Choroid plexus epithelial cell (primary cell): Measurements from ENCODE around the gene TSTD2.

Experiments
- DNase-seq: peaks from one replicate; pipeline ENCODE4 v3.0.0-alpha.2; 2010; ENCODE audit warnings: low read depth
- H3K4me3 ChIP-seq: 2 replicates; pipeline ENCODE4 v1.5.1; 2011; ENCODE audit warnings: low read depth, mild to moderate bottlenecking, control low read depth, low read length, moderate library complexity
- CTCF ChIP-seq: conservative IDR thresholded peaks from 2 replicates; pipeline ENCODE4 v1.5.1; 2011; ENCODE audit warnings: low read depth, mild to moderate bottlenecking, control low read depth, inconsistent platforms, low read length, moderate library complexity

TSTD2 gene

DNA sequence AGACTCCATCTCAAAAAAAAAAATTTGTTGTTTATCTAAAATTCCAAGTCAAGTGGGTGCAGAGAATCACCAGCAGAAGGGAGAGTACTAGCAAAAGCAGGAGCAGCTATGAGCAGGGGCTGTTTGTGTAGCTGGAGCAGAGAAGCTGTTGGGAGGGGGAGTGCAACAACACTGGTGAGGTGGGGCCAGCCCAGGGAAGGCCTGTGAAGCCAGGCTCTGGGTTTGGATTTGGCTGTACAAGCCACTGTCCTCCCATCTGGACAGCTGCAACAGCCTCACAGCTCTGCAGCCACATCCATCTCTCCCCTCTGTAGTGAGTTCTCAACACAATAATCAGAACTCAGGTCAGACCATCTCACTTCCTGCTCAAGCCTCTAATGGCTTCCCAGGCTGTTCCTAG is 72.3 kb downstream of the TSTD2 start:
- DNase-seq, result no peak
- no peak overlapping the region for H3K4me3 ChIP-seq
- TF ChIP-seq CTCF, result no peak

DNA sequence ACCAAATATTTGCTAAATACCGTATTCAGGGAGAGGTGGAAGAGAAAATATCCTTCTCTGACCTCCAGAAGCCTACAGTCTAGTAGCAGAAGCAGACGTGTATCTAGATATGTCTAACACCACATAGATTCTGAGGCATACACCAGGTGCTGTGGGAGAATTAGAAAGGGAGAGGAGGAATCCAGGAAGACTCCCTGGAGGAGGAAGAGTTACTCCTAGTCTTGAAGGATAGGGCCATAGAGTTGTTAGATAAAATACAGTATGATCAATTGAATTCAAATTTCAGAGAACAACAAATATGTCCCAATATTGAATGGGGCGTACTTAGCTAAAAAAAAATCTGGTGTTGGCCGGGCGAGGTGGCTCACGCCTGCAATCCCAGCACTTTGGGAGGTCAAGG is 73.0 kb downstream of the TSTD2 start:
- H3K4me3 ChIP-seq, result no peak overlapping the region
- no peak for TF ChIP-seq CTCF
- no peak for DNase-seq

GRCh38 chr9:97559111-97559514 is 74.1 kb downstream of the TSTD2 start:
- H3K4me3 ChIP-seq, result no peak overlapping the region
- no peak for DNase-seq
- TF ChIP-seq CTCF, result no peak

DNA sequence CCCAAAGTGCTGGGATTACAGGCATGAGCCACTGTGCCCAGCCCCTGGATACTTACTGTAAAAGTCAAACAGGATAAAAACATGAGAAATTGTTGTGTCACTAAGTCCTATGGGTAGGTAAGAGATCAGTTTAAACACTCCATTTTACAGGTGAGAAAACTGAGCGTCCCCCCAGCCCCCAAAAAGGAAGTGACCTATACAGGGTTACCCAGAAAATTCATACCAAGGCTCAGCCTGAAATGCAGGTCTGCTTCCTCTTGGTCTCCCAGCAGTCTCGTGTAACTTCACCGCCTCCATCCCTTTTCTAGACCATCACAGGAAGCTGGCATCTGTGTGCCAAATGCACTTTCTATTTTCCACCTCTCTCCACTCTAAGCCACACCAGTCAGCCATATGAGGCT is 74.5 kb downstream of the TSTD2 start:
- no peak overlapping the region for H3K4me3 ChIP-seq
- no peak for TF ChIP-seq CTCF
- no peak for DNase-seq

GRCh38 chr9:97557606-97558095 is 75.5 kb downstream of the TSTD2 start:
- H3K4me3 ChIP-seq, result no peak overlapping the region
- no peak for TF ChIP-seq CTCF
- peak; percentile 24 for DNase-seq

- no peak for TF ChIP-seq CTCF
- H3K4me3 ChIP-seq, result no peak overlapping the region
- no peak for DNase-seq
Measured at GRCh38 chr9:97556721-97557605, 76.2 kb downstream of the TSTD2 start.

DNA sequence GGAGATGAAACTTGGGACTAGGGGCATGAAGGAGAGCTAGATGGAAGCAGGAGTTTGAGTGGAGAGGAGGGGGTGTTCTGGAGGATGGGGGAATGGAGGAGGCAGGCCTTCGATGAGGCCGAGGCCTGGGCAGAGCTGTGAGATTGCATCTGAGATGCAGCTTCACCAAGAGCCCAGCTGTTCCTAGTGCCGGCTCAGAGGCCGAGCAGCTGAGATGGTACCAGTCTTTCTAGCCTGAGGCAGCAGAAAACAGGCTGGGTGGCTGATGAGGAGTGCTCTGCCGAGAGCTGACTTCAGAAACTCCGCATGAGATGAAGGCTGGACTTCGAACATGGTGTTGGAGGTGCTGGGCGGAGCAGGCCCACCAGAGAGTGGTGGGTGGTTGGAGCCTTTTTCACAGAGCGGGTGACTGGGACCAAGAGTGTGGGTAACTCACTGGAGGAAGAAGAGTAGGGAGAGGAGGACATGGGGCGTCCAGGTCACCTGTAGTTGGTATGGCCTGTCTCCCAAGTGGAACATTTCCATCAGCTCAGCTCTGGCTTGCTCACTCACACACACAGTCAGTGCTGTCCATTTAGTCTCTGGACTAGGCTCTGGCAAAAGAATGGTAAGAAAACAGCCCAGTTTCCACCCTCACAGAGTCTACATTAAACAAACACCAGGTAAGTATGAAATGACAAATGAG is 77.0 kb downstream of the TSTD2 start:
- no peak for DNase-seq
- no peak for TF ChIP-seq CTCF

More for the DNA sequence above, 77.0 kb downstream of the TSTD2 start:
- no peak overlapping the region for H3K4me3 ChIP-seq
